Neural crest cell (in vitro differentiated cells): Measurements from ENCODE around the gene C1orf232. TPM values are rescaled to one million over a fixed set of nuclear protein-coding genes. Genes with fewer than 3 reads are reported as not detected.

Experiments
- DNase-seq: peaks from one replicate; pipeline ENCODE4 v3.0.0; 2021; ENCODE audit warnings: low read depth, mixed read lengths, low spot score
- H3K27ac Mint-ChIP-seq: one replicate; pipeline ENCODE4 v1.8.0; 2021; ENCODE audit warnings: mild to moderate bottlenecking, mixed read lengths; ENCODE audit not compliant: unreplicated experiment
- H3K27me3 Mint-ChIP-seq: 2 replicates; pipeline ENCODE4 v1.8.0; 2021; ENCODE audit warnings: low read depth, mild to moderate bottlenecking, mixed read lengths
- H3K36me3 Mint-ChIP-seq: 2 replicates; pipeline ENCODE4 v1.8.0; 2021; ENCODE audit warnings: low read depth, mild to moderate bottlenecking, mixed read lengths
- H3K4me1 Mint-ChIP-seq: 2 replicates; pipeline ENCODE4 v1.8.0; 2021; ENCODE audit warnings: mixed read lengths
- H3K4me3 Mint-ChIP-seq: one replicate; pipeline ENCODE4 v1.8.0; 2021; ENCODE audit warnings: mild to moderate bottlenecking, mixed read lengths
- H3K9me3 Mint-ChIP-seq: 2 replicates; pipeline ENCODE4 v1.8.0; 2021; ENCODE audit warnings: mixed read lengths
- CTCF ChIP-seq: fragments of 200-600 bp; sonication (generic); conservative IDR thresholded peaks from 2 replicates; pipeline ENCODE4 v1.5.0; 2021; ENCODE audit warnings: antibody characterized with exemption, mild to moderate bottlenecking
- total RNA-seq: library from RNA; stranded (reverse); gene quantifications from 2 replicates; pipeline ENCODE4 v1.2.1, GENCODE V29; 2021

C1orf232 gene
- total RNA-seq, 1 donor from 2014 or later = not detected

GRCh38 chr1:26154750-26155149 lies 14.0 kb downstream of the C1orf232 start:
- DNase-seq = no peak
- Mint-ChIP-seq H3K4me3 (no peak overlapping the region), H3K27me3 (peaks cover 43% of the 10 kb centered on the region), H3K9me3 (no peaks in the 10 kb centered on the region), H3K4me1 (peaks cover 41% of the 10 kb centered on the region), H3K36me3 (no peaks in the 10 kb centered on the region), H3K27ac (no peak overlapping the region)
- TF ChIP-seq CTCF = no peak

GRCh38 chr1:26153966-26154532 lies 14.7 kb downstream of the C1orf232 start:
- DNase-seq = no peak
- no peaks in the 10 kb centered on the region for H3K36me3 Mint-ChIP-seq
- no peaks in the 10 kb centered on the region for H3K9me3 Mint-ChIP-seq
- peaks cover 34% of the 10 kb centered on the region for H3K4me1 Mint-ChIP-seq
- H3K27ac Mint-ChIP-seq = no peak overlapping the region
- peaks cover 39% of the 10 kb centered on the region for H3K27me3 Mint-ChIP-seq
- no peak for TF ChIP-seq CTCF
- no peak overlapping the region for H3K4me3 Mint-ChIP-seq

GRCh38 chr1:26148887-26149286 lies 19.9 kb downstream of the C1orf232 start:
- Mint-ChIP-seq H3K4me1 (no peaks in the 10 kb centered on the region), H3K27me3 (peaks cover 12% of the 10 kb centered on the region), H3K27ac (no peak overlapping the region), H3K9me3 (no peaks in the 10 kb centered on the region), H3K4me3 (no peak overlapping the region), H3K36me3 (no peaks in the 10 kb centered on the region)
- DNase-seq = no peak
- TF ChIP-seq CTCF = no peak

- H3K4me3 Mint-ChIP-seq = no peak overlapping the region
- DNase-seq = no peak
Measured at GRCh38 chr1:26145960-26146294, 22.8 kb downstream of the C1orf232 start.

GRCh38 chr1:26145041-26145959 lies 23.5 kb downstream of the C1orf232 start:
- peak; percentile 88 for TF ChIP-seq CTCF
- no peak overlapping the region for H3K27ac Mint-ChIP-seq
- H3K27me3 Mint-ChIP-seq = peaks cover 7% of the 10 kb centered on the region
- no peaks in the 10 kb centered on the region for H3K36me3 Mint-ChIP-seq
- DNase-seq = peak; percentile 79
- H3K4me1 Mint-ChIP-seq = no peaks in the 10 kb centered on the region
- no peaks in the 10 kb centered on the region for H3K9me3 Mint-ChIP-seq
- no peak overlapping the region for H3K4me3 Mint-ChIP-seq

More at GRCh38 chr1:26145960-26146294, 22.8 kb downstream of the C1orf232 start:
- no peak overlapping the region for H3K27ac Mint-ChIP-seq
- H3K4me1 Mint-ChIP-seq = no peaks in the 10 kb centered on the region
- H3K36me3 Mint-ChIP-seq = no peaks in the 10 kb centered on the region
- no peak for TF ChIP-seq CTCF
- peaks cover 7% of the 10 kb centered on the region for H3K27me3 Mint-ChIP-seq
- no peaks in the 10 kb centered on the region for H3K9me3 Mint-ChIP-seq
